SK-N-DZ (cell line): ENCODE measurements around the gene WWTR1.

ENCODE experiments used
- DNase-seq: peaks from one replicate; pipeline ENCODE4 v3.0.0-alpha.2; 2015; ENCODE audit warnings: low spot score

The WWTR1 gene

DNA sequence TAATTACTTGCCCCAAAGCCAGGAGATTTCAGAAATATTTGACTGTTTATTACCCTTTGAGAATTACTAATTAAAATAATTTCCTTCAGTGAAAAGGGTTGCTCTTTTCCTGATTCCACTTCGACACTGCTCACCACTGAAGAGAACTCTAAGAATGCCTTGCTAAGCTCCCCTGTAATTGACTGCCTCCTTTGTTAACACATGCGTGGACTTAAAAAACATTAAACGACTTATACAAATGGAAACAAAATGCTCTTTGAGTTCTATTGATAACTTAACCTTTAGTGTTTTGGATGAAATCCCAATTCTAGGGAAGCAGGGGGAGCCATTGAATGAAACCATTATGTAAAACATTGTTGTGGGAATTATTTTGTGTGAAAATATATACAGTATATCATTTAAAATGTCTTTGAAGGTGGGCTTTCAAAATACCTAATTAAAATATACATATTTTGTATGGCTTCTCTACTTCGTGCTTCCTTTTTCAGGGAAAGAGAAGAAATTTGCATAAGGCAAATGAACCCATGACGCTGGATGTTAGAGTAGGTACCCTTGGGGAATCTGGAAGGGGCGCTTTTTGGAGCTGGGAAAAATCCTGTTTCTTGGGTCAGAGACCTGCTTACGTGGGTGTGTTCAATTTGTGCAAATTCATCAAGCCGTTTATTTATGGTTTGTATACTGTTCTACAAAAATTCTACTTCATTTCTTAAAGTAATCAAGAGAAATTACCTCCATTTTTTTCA, 64.2 kb downstream of the WWTR1 start:
- no peak for DNase-seq

DNA sequence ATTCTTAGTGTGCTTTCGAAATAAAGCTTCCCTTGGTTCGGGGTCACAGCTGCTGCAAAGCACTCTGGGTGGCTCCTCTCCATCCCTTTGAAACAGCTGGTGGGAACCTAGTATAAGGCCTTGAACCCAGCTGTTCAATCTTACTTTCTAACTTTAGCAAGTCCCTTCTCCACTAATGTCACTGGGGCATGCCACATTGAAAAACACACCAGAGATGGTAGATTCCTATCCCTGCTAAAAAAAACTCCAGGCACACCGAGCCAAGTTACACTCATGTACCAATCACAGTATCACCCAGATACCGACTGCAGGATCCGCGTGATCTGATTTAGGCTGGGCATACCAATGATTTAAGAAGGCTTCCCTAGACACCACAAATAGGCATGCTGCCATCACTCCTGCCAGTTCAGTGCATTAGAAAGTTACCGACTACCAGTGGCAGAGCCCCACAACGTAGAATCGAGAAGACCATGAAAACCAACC, 65.0 kb downstream of the WWTR1 start:
- no peak for DNase-seq

DNA sequence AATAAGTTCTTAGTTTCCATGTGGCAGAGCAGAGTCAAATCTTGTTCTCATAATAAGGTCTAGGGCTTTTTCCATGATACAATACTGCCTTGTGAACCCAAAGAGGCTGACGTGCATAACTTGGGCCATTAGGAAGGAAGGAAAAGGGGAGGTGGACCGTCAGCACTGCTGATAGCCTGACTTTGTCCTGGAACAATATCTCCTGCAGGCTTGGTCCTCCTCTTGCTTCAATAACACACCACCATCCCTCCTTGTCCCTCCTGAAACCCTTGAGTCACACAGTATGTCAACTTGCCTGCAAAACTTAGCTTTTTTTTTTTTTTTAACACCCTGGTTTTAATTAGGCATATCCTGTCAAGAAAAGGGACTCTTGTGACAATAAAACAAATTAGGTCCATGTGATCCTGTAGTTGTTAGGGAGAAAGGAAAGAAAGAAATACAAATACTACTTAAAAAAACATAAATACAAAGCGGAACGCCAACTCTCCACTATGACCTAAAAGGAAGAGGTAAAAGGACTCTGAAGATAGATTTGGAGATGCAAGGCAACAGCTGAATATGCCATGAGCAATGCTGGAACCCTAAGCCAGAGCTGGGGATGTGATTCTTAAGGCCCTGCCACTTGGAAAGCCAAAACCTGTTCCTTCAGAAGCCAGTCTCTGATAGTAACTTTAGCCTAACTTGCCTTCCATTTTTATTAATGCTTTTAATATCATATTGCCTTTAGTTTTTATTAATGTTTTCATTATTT, 67.0 kb downstream of the WWTR1 start:
- DNase-seq = no peak

DNA sequence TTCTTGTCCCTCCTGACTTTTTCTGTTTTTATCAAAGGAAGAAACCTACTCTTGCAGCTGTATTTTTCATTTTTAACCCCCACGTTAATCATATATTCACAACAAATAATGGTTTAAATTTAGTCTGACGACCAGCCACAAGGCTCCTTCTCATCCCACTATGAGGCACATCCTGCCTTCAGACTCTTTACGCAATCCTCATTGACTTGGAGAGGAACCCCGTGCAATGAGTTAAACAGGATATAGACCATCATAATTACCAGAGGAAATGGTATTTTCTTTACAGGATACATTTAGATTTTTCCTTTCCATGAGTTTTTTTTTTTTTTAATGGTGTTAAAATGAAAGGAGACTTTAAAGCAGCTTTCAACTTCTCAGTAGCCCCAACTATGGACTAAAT, 68.5 kb downstream of the WWTR1 start:
- DNase-seq = no peak

DNA sequence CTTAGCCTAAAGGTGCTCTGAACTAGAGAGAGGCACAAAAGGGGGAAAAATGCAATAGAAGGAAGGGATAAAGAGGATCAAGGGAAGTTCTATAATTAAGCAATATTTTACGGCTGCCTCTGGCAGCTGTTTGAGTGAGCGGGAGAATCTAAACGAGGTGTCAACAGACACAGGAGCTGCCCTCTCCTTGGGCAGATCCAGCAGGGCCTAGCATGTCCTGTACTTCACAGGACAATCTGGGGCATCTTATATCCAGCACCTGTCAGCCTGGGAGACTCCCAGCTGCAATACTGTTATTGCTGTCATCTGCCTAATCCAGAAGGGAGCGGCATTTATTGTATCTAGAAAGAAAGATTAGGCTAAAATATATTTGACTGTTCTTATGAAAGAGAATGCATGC, 68.9 kb downstream of the WWTR1 start:
- no peak for DNase-seq

DNA sequence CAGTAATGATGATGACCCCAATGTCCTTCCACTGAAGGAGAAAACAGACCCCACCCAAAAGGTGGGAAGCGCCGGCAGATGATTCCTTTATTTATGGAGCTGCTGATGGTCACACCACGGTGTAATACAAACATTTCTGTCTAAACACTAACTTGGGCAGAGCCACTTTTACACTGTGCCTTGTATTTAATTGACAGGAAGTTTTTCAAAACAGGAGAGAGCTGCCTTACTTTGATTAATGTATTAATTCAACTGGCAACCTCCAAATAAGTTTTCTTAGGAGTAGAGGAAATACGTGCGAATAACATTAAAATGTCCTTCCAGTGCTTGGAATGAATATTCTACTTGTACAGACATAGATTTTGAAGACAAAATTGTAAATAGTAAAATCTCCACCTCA, 70.4 kb downstream of the WWTR1 start:
- no peak for DNase-seq

DNA sequence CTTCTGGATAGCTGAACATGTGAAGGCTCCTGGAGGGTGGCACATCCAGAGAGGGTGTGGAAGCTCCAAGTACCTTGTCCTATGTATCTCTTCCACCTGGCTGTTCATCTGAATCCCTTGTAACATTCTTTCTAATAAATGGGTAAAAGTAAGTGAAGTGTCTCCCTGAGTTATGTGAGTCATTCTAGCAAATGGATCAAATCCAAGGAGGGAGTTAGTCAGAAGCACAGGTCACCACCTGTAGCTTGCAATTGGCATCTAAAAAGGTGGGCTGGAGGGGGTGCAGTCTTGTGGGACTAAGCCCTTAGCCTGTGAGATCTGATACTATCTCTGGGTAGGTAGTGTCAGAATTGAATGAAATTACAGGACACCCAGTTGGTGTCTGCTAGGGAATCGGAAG, 71.0 kb downstream of the WWTR1 start:
- DNase-seq = no peak

DNA sequence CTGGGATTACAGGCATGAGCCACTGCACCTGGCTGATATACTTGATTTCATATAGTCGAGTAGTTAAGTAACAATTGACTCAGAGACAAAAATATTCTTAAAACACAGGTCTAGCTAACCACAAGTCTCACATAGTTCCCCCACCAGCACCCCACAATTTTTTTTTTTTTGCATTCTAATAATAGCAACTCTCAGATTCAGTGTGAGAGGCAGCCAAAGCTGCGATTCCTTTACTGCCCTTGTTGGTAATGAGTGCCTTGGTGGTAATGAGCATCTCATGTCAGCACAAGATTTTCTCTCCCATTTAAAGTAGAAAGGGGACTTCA, 72.5 kb downstream of the WWTR1 start:
- DNase-seq = no peak

DNA sequence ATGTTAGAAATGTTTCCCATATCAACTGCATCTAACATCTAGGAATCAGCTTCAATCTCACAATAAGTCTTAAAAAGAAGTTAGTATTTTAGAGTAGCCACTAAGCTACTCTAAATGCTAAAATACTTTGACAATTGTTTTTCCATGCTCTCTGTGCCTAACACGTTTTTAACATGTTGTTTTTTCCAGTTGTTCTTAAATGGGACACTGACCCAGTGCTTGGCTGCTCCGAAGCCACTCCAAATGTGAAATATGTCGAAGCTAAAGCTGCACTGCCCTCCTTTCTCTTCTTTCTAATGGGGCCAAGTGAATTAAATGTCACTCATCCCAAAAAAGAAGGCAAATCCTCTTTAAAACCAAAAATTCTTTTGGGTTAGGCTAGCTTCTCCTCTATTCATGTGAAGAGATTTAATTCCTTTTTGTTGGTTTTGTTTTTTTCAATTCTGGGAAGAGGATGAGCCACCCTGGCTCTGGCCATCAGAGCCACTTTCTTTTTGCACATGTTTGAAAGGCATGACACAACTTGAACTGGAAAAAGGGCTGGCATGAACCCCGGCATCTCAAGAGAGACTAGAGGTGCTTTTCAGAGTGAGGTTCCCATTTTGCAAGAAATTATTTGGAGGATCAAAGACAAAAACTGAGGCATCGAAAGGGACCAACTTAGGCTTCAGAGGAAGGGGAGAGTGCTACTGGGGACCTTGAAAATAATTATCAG, 73.7 kb downstream of the WWTR1 start:
- DNase-seq = no peak

DNA sequence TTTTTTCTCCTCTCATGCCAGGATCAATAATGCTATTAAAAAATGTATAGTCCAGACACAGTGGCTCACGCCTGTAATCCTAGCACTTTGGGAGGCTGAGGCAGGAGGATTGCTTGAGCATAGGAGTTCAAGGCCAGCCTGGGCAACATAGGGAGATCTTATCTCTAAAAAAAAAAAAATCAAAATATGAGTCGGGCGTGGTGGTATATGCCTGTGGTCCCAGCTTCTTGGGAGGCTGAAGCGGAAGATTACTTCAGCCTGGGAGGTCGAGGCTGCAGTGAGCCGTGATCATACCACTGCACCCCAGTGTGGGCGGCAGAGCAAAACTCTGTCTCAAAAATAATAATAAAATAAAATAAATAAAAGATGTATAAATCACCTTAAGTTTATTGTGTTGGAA, 75.4 kb downstream of the WWTR1 start:
- no peak for DNase-seq

DNA sequence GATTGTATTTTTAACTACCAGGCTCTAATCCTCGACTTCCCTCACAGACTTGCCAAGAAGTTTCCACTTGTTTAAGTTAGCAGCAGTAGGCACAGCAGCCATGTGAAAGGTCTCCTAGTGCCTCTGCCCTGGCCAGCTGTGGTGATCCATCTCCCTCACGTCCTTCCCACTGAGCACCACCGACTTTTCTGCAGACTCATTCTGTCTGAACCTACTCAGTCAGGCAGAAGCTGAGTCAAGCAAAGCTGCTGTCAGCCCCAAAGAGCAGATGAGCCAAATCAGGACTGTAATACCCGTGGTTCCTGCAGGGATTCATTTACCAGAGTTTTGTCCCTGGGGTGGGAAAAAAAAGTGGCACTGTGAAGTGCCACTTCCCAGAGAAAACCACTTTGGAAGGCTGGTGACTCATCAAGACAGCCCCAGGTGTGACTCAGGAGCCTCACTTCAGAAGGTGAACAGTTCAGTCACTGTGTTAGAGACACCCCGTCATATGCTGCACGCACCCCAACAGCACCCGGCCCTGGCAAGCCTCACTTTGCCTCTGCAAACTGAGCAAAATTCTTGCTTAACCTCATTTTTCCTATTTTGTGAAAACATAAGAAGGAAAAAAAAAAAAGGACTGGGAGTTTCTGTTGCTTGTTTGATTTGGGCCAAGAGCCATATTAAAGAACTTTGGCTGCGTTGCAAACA, 76.0 kb downstream of the WWTR1 start:
- no peak for DNase-seq

DNA sequence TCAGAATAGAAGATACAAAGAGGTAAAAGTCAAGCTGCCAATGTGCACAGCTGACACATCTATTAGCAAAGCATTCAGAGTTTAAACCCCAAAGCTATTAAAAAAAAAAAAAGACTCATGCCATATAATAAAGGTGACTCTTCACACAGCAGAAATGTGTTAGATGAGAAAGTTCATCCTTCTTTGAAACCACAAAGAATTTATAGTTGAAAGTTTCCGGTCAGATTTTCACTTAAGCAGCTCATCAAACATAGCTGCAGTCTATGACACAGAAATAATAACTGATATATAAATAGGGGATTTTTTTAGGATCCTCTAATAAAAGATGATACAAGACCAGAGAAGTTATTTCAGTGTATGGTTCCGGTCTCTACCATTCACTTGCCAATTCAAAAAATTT, 76.6 kb downstream of the WWTR1 start:
- DNase-seq = no peak

DNA sequence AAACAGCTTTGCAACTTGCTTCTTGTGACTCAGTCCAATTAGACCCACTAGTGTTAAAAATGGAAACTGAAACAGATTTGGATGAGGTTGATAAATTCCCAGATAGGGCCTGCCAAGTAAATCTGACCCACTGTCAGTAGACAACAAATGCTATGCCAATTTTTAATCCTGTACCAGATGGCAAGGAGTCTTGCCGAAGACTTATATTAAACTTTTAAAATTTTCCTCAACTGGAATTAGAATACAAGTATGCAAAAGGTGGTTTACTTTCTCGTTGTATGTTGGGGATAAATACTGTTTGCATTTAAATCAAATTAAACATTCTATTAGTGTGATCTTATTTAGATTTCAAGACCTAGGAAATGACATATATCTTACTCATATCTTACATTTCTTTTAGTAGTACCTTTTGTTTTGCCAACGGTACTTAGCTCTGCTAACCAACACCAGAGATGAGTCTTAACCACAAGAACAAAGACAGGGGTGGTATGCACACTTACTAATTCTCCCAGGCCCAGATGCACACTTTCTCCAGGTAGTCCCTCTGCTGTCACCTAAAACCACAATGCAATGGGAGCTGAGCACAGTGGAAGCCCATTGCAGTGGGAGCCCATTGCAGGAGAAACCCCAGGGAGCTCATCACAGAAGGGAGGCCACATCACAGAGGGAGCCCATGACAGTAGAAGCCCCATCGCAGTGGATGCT, 77.8 kb downstream of the WWTR1 start:
- no peak for DNase-seq

DNA sequence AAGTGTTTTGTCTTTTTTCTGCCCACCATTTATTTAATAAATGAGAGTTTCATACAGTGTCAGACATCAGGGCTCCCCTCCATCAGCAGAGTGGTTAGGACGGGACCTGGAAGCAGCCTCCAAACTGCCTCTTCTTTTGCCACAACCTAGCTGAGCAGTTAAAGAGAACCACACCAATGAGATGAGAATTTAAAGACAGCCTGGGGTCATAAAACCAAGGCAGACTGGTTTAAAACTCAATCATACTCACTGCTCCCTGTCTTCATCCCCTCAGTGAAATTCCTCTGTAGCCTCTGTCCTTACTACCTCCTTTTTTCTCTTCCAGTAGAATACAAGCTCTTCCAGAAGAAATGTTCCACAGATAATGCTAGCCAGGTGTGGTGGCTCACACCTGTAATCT, 78.7 kb downstream of the WWTR1 start:
- no peak for DNase-seq

DNA sequence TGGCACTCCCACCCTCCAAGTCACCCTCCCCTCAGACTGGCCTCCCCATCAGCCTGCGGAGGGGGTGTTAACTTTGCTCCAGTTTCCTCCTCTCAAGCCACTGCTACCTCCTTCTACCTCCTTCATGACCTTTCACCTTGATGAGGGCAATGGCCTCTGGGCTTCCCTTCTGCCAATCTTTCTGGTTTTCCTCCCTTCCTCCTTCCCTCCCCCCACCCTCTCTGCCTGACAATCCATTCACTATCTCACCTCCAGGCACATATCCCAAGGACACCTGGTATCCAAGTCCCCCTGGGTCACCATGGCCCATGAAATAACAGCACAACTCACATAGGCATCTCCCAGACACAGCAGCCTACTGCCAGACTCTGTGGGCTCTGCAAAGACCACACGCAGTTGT, 80.0 kb downstream of the WWTR1 start:
- no peak for DNase-seq

DNA sequence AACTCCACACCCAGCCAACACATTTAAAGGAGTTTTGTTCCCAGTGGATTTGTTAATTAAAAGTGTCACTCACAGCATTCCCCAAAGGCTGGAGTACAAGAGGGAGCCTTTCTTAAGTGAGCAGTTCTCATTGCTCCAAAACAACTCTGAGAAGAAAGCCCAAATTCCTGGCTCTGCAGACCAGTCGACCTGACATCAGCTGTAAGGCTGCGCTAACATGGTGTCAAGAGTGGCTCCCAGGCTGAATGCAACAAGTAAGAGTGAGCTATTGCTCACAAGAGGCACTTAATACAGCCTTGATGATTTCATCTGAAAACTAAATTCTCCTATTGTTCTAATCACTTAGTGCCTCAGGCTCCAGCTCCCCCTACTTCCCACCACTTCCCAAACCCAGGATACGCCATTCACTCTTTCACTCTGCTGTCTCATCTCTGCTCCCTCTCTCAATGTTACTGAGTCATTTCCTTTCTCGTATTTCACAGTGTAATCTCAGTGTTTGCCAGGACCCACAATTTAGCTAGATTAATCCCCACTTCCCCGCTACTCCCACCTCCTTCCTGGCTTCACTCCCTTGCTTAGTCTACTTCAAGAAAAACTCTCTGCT, 81.8 kb downstream of the WWTR1 start:
- DNase-seq = no peak

DNA sequence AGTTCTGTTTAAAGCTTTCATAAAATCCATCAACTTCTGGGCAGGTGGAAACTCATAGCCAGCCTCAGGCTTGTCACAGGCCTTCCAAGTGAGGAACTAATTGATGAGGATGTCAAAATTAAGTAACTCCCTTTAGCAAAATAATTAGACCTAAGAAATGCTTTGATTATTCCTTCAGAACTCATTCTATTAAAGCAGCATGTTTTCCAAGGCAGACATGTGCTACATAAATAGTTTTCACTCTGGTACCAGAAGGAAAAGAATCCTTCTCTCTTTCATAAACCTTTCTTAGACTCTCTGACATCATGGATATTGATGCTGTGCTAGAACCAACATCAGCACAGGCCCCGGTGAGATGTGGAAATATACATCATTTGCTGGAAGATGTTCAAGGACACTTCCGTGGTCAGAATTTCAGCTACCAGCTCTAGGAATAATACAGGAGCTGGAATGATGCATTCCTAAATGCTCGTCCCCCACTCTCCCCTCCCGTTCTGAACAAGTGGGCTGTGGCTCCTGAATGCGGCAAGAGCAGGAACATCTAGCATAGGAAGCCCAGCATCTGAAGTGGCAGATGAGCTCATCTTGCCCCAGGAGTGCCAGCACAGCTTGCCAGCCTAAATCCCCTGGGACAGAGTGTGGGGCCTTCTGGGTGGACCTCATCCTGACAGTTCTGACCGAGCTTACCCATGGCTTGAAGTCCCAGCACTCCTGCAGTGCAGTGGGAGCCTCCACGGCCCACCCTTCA, 82.4 kb downstream of the WWTR1 start:
- no peak for DNase-seq

DNA sequence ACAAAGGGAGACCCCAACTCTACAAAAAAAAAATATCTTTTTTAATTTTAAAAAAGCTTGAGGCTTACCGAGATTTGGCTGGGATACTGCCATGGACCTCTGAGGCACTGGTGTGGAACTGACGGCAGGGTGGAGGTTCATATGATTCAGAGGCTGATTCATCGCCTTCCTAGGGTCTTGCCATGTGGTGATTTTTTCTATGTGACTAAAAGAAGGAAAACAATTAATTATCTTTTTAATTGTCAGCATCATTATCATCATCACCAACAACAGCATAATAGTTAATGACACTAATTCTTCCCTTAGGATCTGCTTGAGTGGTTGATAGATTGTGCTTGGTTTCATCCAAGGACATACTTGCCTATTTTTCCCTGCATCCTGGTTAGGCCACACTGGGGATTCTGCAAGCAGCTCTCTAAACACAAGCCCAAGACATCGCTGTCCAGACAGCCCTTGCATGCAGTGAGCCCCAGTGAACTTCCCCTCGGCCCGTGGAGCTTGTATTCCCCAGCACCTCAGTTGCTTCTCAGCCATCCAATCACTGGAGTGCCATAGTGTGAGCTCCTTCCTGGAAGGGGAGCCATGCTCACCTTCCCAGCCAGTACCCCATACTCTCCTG, 84.9 kb downstream of the WWTR1 start:
- DNase-seq = no peak

DNA sequence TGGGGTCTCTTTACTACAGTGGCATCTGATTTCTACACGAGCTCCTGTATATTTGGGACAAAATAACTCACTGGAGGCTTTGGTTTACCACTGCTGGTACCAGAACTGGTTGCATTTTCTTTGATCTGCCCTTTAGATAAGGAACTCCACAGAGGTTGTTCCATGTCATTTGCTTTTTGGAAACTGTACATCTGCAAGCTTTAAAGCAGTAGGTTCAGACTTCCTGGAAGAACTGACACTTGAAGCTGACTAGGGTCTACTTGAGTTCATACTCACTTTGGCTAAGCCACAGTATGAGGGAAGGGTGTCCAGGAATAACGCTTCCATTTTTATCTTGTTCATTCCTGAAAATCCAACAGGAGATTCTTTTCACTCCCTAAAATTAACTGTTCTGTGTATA, 86.4 kb downstream of the WWTR1 start:
- no peak for DNase-seq

DNA sequence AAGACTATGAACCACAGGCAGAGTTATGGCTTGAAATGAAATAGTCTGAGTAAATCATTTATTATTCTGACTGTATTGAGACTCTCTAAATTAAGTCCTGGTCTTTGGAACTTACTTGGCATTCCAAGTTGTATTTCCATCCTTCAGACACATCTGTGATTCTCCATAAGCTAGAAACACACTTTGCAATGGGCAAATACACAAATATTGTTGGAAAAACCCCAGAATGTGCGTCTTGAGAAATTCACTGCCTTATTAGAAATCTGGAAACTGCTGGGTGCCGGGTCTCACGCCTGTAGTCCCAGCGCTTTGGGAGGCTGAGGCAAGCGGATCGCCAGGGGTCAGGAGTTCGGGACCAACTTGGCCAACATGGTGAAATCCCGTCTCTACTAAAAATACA, 87.8 kb downstream of the WWTR1 start:
- no peak for DNase-seq
